ENCODE results near the gene CYP21A2. TPM values are rescaled to one million over a fixed set of nuclear protein-coding genes. Genes with fewer than 3 reads are reported as not detected.
"Not testable (repeated sequence)": the region's sequence is repeated elsewhere in the genome, so short reads cannot be mapped to it uniquely, and the experiment has no call there.

Gene CYP21A2
- total and polyA plus RNA-seq, 2 donors from 2014 or later = 3.2 to 8.2 TPM

GRCh38 chr6:32038878-32039277 is 663 bp downstream of the CYP21A2 start:
- H3K4me3 ChIP-seq (ENCODE audit: low read length in 3 of 3); H3K9me3 ChIP-seq (ENCODE audit: control insufficient read depth in 2 of 3, insufficient read depth in 1 of 3, low read length in 3 of 3); FAIRE-seq; intact Hi-C loops (cut with DNase I); H3K4me1 ChIP-seq (ENCODE audit: control insufficient read depth in 2 of 3, insufficient read depth in 2 of 3, low read depth in 1 of 3, low read length in 3 of 3); H3K27me3 ChIP-seq (ENCODE audit: control insufficient read depth, insufficient read depth, low read length); H3K9ac ChIP-seq (ENCODE audit: low read length in 3 of 3); H3K27ac ChIP-seq (ENCODE audit: low read depth in 2 of 2, low read length in 2 of 2); H3K36me3 ChIP-seq (ENCODE audit: control insufficient read depth in 2 of 3, insufficient read depth in 3 of 3, low read length in 3 of 3): not testable (repeated sequence)
- peak in 1 of 5 donors; percentile 18 for DNase-seq

GRCh38 chr6:32039321-32040274 is 1.4 kb downstream of the CYP21A2 start:
- H3K4me1 ChIP-seq (ENCODE audit: control insufficient read depth in 2 of 3, insufficient read depth in 2 of 3, low read depth in 1 of 3, low read length in 3 of 3); H3K27me3 ChIP-seq (ENCODE audit: control insufficient read depth, insufficient read depth, low read length); H3K4me3 ChIP-seq (ENCODE audit: low read length in 3 of 3); H3K36me3 ChIP-seq (ENCODE audit: control insufficient read depth in 2 of 3, insufficient read depth in 3 of 3, low read length in 3 of 3); FAIRE-seq; intact Hi-C loops (cut with DNase I); H3K9ac ChIP-seq (ENCODE audit: low read length in 3 of 3); H3K9me3 ChIP-seq (ENCODE audit: control insufficient read depth in 2 of 3, insufficient read depth in 1 of 3, low read length in 3 of 3); H3K27ac ChIP-seq (ENCODE audit: low read depth in 2 of 2, low read length in 2 of 2): not testable (repeated sequence)
- peak in 1 of 5 donors; percentile 57 for DNase-seq

GRCh38 chr6:32040299-32041049 is 2.3 kb downstream of the CYP21A2 start:
- peak in 1 of 5 donors; percentile 41 for DNase-seq
- intact Hi-C loops (cut with DNase I); H3K27ac ChIP-seq (ENCODE audit: low read depth in 2 of 2, low read length in 2 of 2); H3K36me3 ChIP-seq (ENCODE audit: control insufficient read depth in 2 of 3, insufficient read depth in 3 of 3, low read length in 3 of 3); FAIRE-seq; H3K9ac ChIP-seq (ENCODE audit: low read length in 3 of 3); H3K4me1 ChIP-seq (ENCODE audit: control insufficient read depth in 2 of 3, insufficient read depth in 2 of 3, low read depth in 1 of 3, low read length in 3 of 3); H3K27me3 ChIP-seq (ENCODE audit: control insufficient read depth, insufficient read depth, low read length); H3K4me3 ChIP-seq (ENCODE audit: low read length in 3 of 3); H3K9me3 ChIP-seq (ENCODE audit: control insufficient read depth in 2 of 3, insufficient read depth in 1 of 3, low read length in 3 of 3): not testable (repeated sequence)

- H3K36me3 ChIP-seq (ENCODE audit: control insufficient read depth in 2 of 3, insufficient read depth in 3 of 3, low read length in 3 of 3) = not testable (repeated sequence)
Measured at GRCh38 chr6:32041050-32041321, 2.8 kb downstream of the CYP21A2 start.

GRCh38 chr6:32041385-32041784 is 3.2 kb downstream of the CYP21A2 start:
- H3K9ac ChIP-seq (ENCODE audit: low read length in 3 of 3); H3K36me3 ChIP-seq (ENCODE audit: control insufficient read depth in 2 of 3, insufficient read depth in 3 of 3, low read length in 3 of 3); FAIRE-seq; H3K4me3 ChIP-seq (ENCODE audit: low read length in 3 of 3); intact Hi-C loops (cut with DNase I); H3K27me3 ChIP-seq (ENCODE audit: control insufficient read depth, insufficient read depth, low read length); H3K4me1 ChIP-seq (ENCODE audit: control insufficient read depth in 2 of 3, insufficient read depth in 2 of 3, low read depth in 1 of 3, low read length in 3 of 3); H3K9me3 ChIP-seq (ENCODE audit: control insufficient read depth in 2 of 3, insufficient read depth in 1 of 3, low read length in 3 of 3); H3K27ac ChIP-seq (ENCODE audit: low read depth in 2 of 2, low read length in 2 of 2): not testable (repeated sequence)
- peak in 1 of 5 donors; percentile 10 for DNase-seq

More at GRCh38 chr6:32041050-32041321, 2.8 kb downstream of the CYP21A2 start:
- H3K9me3 ChIP-seq (ENCODE audit: control insufficient read depth in 2 of 3, insufficient read depth in 1 of 3, low read length in 3 of 3); intact Hi-C loops (cut with DNase I); FAIRE-seq; H3K4me1 ChIP-seq (ENCODE audit: control insufficient read depth in 2 of 3, insufficient read depth in 2 of 3, low read depth in 1 of 3, low read length in 3 of 3); H3K27me3 ChIP-seq (ENCODE audit: control insufficient read depth, insufficient read depth, low read length); H3K9ac ChIP-seq (ENCODE audit: low read length in 3 of 3); DNase-seq; H3K4me3 ChIP-seq (ENCODE audit: low read length in 3 of 3); H3K27ac ChIP-seq (ENCODE audit: low read depth in 2 of 2, low read length in 2 of 2): not testable (repeated sequence)

- H3K9me3 ChIP-seq (ENCODE audit: control insufficient read depth in 2 of 3, insufficient read depth in 1 of 3, low read length in 3 of 3); intact Hi-C loops (cut with DNase I); FAIRE-seq: not testable (repeated sequence)
Measured at GRCh38 chr6:32042276-32042675, 4.1 kb downstream of the CYP21A2 start.

GRCh38 chr6:32043589-32044380 is 5.6 kb downstream of the CYP21A2 start:
- intact Hi-C loops (cut with DNase I) = not testable (repeated sequence)

More at GRCh38 chr6:32042276-32042675, 4.1 kb downstream of the CYP21A2 start:
- not testable (repeated sequence) for H3K27me3 ChIP-seq (ENCODE audit: control insufficient read depth, insufficient read depth, low read length); H3K4me3 ChIP-seq (ENCODE audit: low read length in 3 of 3); H3K36me3 ChIP-seq (ENCODE audit: control insufficient read depth in 2 of 3, insufficient read depth in 3 of 3, low read length in 3 of 3); H3K27ac ChIP-seq (ENCODE audit: low read depth in 2 of 2, low read length in 2 of 2); H3K4me1 ChIP-seq (ENCODE audit: control insufficient read depth in 2 of 3, insufficient read depth in 2 of 3, low read depth in 1 of 3, low read length in 3 of 3); H3K9ac ChIP-seq (ENCODE audit: low read length in 3 of 3)
- peak in 1 of 5 donors; percentile 43 for DNase-seq

More at GRCh38 chr6:32043589-32044380, 5.6 kb downstream of the CYP21A2 start:
- not testable (repeated sequence) for FAIRE-seq; H3K9me3 ChIP-seq (ENCODE audit: control insufficient read depth in 2 of 3, insufficient read depth in 1 of 3, low read length in 3 of 3); H3K4me1 ChIP-seq (ENCODE audit: control insufficient read depth in 2 of 3, insufficient read depth in 2 of 3, low read depth in 1 of 3, low read length in 3 of 3); H3K27me3 ChIP-seq (ENCODE audit: control insufficient read depth, insufficient read depth, low read length); H3K4me3 ChIP-seq (ENCODE audit: low read length in 3 of 3); H3K27ac ChIP-seq (ENCODE audit: low read depth in 2 of 2, low read length in 2 of 2); H3K9ac ChIP-seq (ENCODE audit: low read length in 3 of 3); H3K36me3 ChIP-seq (ENCODE audit: control insufficient read depth in 2 of 3, insufficient read depth in 3 of 3, low read length in 3 of 3)
- DNase-seq = peak in 1 of 5 donors; percentile 62
